ENCODE data around the gene SQOR.

The SQOR gene

DNA sequence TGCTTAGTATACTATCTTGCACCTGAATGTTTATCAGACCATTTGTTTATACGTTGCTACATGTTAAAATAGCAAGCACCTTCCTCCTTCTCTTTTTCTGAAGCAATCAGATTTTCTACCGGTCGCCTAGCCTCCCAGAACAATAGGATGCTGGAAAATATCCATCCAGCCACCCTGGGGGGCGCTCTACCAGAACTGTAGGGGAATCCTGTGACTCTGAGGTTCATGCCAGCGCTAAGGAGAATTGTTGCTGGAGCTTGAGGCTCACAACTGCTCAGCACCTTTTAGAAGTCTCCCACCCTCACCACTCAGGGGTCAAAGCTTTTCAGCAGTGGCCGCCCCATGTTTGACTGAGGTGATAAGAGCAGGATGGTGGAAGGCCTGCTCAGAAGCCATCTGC lies 27.5 kb downstream of the SQOR start:
- no peak for ATAC-seq

DNA sequence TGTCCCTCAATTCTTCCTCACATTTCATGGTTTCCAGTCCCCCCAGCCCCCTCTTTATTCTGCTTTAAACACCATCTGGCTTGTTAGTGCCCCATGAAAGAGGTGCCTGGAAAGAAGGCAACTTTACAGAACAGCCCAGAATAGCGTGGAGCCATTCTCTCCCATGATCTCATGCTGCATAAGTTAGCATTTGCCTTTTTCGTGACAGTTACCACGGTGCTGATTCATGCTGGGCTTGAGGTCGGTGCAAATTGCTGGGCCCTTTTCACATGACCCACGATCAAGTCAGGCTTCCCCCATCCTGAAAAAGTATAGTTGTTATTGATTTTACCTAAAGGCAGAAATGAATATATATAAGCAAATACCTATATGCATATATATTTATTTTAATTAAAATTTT lies 29.6 kb downstream of the SQOR start:
- ATAC-seq: no peak

DNA sequence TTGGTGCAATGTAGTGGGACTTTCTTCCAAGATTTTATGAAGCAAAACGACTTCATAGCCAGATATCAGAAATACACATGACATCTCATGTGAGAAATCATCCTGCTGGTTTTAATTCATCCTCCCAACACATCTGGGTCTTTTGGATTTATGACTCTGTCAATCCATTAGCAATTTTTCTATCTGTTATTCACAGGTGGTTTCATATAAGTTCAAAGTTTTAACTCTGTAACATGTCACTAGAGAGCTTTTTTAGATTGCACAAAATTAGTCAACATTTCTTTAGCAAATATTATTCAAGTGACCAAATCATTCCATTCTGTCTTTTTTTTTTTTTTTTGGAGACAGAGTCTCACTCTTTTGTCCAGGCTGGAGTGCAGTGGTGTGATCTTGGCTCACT lies 30.4 kb downstream of the SQOR start:
- no peak for ATAC-seq

DNA sequence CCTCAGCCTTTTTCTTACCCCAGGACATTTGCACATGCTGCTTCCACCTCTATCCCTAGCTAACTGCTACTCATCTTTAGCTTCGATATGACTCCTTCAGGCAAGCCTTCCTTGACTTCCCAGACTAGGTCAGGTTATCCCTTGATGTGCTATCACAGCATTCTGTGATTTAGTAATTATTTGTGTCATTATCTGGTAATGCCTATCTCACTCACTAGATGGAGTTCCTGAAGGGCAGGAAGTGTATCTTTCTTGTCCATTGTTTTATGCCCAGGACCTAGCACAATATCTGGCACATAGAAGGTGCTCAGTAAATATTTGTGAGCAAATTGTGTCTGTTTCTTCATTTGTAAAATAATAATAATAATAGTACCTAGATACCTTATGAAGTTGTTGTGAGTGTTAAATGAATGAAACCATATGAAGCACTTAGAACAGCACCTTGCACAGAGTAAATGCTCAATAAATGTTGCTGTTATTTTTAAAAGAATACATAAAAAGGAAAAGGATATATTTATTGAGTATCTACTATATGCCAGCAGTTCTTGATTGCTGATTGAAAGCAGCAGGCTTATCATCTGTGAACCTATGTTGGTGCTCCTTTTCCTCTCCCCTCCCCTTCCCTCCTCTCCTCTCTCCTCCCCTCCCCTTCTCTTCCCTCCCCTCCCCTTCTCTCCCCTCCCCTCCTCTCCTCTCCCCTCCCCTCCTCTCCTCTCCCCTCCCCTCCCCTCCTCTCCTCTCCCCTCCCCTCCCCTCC lies 31.5 kb downstream of the SQOR start:
- ATAC-seq: no peak

DNA sequence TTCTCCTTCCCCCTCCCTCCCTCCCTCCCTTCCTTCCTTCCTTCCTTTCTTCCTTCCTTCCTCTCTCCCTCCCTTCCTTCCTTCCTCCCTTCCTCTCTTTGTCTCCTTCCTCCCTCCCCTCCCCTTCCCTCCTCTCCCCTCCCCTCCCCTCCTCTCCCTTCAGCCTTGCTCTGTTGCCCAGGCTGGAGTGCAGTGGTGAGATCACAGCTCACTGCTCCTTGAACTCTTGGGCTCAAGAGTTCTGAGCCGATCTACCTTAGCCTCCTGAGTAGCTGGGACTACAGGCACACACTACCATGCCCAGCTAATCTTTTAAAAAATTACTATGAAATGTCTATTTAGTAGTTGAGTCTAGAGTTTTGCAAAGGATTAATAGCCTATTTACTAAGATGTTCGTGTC lies 32.2 kb downstream of the SQOR start:
- no peak for ATAC-seq

DNA sequence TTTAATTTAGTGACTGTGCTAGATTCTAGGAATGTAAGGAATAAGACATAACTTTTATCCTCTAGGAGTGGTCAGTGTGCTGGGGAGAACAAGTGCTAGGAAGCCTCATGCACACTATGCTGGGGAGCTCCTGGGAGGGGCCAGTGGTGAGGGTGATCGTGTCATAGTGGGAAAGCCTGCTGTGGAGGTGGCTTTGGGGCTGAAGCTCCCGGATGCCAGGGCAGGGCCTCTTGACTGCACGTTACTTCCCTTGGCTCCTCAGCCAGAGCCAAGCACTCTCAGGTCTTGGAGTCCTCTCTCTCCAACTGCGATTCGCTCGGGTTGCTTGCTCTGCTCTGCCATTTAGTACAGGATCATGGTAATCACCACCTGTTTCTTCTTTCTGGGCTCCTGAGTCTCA lies 33.6 kb downstream of the SQOR start:
- ATAC-seq: no peak

DNA sequence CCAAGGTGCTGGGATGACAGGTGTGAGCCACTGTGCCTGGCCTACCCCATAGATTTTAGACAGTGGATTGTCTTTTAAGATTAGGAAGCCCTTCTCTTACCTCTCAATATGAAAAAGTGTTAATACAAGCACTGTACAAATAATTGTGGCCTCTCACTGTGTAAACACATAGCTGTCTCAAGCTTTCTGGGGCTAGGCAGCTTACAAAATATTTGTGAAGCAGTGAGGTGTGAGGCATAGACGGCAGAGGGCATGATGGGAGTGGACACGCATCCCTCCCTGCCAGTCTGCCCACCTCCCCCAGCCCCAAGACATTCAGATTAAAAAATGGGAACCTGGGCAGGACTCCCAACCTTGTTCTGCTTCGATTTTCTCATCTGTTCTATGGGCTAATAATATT lies 34.6 kb downstream of the SQOR start:
- no peak for ATAC-seq

DNA sequence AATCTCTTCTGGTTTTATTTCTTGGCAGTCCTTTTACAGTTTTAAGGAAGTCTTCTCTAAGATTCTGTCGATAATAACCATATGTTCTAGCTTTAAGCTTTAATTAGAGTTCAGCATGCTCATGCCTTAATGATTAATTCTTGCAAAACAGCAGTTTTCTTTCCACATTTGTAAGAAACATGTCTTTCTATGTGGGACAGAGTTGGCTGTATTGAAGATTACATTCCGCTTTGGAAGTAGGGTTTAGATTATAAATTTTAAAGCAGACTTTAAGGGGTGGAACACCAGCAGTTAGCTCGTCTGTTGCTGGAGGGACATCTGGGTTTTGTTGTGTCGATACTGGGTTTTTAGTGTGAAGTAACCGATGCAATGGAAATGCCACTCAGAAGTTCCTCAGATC lies 35.3 kb downstream of the SQOR start:
- no peak for ATAC-seq

DNA sequence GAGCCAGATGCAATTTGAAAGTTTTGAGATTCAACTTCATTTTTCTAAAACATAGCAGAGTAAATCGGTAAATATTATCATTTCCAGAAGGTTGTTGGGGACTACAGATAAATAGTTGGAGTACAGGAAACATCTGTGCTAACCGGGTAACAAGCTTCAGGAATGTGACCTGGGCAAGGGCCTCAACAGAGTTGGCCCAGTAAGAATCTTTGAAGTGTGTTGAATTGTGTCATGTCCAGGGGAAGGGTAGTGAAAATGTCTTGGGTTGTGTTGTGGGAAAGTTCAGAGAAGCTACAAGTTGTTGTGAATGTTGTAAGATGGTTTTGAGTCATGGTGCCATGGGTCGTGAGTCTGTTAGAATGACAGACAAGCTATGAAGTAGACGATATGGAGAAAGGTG lies 35.7 kb downstream of the SQOR start:
- ATAC-seq: no peak

DNA sequence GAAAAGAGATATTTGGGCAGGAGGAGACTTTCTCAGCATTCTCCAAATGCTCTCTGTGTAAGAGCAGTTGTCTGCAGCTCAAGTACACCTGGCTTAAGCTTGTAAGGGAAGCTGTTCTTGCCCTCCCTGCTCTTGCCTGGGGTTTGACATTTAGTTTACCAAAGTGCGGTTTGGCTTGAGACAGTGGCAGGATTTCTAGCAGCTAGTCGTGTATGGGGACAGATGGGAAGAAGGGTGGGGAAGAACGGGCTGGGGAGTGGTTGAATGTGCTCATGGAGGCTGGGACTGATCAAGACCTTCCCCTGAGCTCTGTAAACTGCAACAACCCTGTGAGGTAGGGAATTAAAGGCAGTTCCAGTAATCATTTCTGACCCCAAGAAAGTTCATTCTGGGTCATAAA lies 39.8 kb downstream of the SQOR start:
- ATAC-seq: no peak

DNA sequence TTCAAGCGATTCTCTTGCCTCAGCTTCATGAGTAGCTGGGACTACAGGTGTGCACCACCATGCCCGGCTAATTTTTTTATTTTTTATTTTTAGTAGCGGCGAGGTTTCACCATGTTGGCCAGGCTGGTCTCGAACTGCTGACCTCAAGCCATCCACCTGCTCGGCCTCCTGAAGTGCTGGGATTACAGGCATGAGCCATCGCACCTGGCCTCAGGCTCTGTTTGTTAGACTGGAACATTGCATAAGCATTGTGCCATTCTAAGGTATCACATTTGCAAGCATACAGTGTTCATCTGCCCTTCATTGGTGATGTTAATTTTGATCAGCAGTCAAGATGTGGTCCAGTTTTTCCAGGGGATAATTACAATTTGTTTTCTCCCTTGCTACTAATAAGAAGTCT lies 43.0 kb downstream of the SQOR start:
- no peak for ATAC-seq

DNA sequence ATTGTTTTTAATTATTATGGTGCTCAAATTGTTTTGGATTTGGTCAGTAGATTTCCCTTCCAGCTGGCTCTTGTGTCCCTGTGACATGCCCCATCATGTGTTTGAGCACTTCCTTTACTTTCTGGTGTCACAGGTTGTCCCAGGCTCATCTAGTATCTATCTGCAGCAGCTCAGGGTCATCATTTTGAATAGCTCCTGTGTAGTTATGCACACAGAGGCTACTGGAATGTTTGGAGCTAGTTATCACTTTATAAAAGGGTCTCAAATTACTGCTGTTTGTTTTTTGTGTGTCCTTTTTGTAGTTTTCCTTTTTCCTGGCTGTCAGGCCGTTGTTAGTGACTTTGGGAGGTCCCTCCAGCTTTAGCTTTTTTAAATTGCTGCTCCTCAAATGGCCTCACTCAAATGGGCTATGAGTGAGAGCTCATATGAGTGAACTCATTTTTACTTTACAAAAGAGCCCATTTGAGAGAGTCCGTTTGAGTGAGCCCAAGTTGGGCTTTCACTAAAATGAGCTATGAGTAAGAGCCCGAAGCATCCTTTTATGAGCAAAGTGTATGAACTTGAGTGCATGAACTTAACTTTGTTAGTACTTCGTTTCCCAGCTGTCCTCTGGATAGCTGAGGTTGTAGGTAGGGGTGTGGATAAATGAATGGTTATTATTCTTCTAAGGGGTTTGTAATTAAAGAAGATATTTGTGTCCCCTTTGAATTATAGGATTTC lies 43.8 kb downstream of the SQOR start:
- no peak for ATAC-seq

DNA sequence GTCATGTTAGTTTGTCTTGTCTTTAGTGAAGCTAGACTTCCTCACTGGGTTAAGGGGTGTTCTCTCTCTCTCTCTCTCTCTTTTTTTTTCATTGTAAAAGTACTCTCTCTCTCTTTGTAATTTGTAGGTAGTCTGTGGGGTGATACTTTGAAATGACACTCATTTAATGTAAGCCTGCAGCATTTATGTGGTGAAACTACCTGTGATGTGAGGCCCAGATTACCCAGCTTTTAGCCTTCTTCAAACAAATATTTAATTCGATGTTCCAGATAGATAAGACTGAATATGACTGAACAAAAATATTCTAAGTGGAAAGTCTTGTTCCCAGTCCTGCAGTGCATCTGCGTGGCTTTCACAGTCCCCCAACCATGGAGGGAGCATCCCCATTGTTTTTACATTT lies 49.7 kb downstream of the SQOR start:
- ATAC-seq: no peak

DNA sequence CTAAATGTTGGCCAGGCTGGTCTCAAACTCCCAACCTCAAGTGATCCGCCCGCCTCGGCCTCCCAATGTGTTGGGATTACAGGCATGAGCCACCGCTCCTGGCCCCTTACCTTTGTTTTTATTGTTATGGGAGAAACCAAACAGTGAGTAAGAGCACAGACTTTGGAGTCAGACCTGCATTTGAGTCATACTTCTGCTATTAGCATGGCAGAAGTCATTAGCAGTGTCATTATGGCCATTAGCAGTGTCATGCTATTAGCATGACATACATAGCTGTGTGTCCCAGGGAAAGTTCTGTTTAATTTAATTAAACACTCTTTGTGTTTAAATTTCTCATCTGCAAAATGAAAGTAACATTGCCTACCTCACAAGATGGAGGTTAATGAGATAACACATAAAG lies 54.8 kb downstream of the SQOR start:
- peak in 1 of 2 donors; percentile 27 for ATAC-seq

DNA sequence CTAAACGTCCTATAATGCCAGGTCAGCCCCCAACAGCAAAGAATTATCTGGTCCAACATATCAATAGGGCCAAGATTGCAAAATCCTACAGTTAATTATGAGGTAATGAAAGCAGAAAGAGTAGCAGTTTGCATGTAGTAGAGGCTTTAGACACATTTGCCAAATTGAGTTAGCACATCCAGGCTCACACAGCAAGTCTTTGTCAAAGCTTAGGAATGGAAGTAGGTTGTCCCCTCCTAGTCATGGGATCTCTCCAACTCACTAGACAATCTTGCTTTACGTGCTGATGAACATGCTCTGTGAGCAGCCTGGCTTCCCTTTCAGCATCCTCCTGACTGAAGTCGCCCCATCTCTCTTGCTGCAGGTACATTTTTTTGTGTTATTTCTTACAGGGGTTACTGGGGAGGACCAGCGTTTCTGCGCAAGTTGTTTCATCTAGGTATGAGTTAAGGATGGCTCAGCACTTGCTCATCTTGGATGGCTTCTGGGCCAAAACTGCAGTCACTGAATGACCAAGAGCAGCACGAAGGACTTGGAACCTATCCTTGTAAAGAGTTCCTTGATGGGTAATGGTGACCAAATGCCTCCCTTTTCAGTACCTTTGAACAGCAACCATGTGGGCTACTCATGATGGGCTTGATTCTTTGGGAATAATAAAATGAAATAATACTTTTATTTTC lies 55.9 kb downstream of the SQOR start:
- ATAC-seq: no peak

DNA sequence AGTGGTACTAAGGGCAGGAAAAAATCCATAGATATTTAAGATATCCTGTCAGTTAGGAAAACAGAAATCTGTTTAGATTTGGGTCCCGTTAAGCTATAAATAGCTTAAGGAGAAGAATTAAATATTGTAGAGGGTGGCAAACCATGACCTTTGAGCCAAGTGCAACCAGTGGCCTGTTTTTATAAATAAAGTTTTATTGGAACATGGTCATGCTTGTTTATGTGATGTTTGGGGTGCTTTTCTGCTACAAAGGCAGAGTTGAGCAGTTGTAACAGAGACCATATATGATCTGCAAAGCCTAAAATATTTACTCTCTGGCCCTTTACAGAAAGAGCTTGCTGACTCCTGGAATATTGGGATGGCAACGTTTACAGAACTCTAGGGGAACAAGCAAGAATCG lies 66.3 kb downstream of the SQOR start:
- no peak for ATAC-seq

DNA sequence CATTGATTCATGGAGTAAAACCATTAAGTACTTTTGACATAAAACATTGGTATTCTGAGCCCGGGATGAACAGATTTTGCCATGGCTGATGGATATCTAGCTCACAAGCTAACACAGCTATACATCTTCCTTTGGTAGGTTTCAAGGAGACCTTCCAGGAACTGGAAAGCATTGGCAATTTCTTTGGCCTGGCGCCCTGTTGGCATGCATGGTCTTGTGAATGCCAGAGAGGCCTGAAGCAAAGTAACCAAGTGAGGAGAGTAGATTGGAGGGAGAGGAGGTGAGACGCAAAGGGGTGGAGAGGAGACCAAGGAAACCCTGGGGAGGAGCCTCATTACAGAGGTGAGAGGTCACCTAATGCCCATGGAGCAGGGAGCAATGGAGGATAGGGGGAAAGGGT lies 67.2 kb downstream of the SQOR start:
- ATAC-seq: no peak

DNA sequence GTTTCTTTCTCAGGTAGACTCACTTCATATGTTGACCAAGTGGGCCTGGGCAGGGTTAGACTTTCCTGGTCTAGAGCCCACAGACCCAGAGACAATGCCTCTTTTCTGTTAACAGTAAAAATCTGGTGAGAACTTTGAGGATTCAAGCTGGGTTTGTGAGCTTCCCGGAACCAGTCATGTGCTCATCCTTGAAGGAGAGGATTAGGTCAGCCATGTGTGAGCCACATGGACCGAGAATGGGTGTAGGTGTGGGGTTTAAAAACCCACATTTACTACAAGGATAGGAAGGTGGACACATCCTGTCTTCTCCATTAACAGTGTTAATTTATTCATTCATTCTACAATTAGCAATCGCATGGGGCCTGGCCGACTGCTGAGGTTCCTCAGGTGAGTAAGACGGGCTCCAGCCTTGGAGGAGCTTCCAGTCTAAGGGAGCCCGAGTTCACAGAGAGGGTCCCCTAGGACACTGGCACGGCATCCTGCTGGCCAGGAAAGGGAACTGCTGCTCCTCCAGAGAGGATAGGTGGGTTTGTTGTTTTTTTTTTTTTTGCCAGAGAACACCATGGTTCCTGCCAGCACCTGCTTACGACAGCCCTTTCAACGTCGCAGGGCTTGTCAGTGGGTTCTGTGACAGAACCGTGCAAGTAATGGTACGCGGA lies 69.0 kb downstream of the SQOR start:
- ATAC-seq: no peak

DNA sequence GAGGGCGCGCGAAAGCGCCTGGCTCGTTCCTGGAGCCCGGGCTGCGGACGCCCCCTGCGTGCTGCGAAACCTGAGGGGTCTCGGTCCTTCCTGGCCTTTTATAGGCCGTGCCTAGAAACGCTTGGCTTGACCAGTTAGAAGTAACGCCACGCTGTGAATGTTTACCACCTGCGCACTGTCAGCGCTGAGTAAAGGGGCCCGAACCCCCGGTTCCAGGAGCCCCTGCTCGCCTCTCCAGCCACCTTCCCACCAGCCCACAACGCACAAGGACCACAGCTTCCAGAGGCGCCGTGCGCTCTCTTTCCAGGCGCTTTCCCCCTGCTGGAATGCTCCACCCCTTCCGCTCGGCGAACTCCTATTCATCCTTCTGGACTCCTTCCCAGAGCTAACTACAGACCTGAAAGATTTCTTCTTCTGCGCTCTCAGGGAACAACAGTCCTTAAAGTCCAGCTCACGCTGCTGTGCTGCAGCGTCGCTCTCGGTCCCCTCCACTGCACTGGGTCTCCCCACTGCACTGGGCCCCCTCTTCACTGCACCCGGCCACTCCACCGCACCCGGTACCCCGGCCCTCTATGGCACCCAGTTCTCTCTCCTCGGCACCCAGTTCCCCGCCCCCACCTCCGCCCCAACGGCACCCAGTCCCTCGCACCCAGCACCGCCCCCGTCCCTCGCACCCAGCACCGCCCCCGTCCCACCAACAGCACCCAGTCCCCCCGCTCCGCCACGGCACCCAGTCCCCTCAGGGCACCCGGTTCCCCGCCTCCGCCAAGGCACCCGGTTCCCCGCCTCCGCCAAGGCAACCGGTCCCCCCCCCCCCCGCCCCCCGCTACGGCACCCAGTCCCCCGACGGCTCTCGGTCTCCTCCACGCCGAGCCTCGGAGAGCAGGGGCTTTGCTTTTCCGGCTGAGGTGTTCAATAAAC lies 69.8 kb downstream of the SQOR start:
- peak in 1 of 2 donors; percentile 17 for ATAC-seq

DNA sequence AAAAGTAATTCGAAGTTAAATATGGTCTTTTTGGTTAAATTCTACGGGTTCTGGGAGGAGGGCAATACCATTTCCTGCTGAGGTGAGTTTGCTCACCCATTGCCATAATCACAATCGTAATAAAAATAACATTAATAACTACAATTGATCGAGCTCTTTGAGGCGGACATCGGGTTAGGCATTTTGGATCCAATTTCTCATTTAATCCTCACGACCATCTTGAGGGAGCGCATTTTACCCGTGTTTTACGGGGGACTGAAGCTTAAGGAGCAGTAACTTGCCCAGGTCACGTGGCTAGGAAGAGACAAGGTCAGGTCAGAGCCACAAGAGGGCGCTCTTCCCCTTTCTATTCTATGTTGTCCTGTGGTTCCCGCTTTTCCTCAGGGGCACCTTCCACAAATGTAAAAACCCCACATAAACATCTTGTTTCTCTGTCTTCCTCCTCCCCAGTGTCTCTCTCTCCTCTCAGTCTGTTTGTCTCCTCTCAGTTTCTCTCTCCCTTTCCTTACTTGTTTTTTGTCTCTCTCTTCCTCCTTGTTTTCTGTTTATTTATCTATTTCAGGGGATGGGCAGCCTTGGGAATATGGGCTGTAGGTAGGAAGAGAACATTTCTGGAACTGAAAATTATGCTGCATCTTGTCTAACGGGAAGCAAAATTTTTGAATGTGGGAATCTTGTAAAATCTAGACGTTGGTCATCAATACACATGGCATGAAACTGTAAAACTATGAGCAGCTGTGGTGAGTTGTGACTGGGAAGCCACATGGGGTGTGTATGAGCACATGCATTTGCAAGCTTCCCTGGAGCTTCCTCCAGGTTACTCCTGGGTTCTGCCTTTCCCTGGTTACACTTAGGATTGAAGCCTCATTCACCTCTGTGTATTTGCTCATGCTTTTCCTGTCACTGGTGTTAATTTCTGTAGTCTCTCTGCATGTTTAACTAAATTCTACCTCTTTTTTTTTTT lies 71.0 kb downstream of the SQOR start:
- ATAC-seq: peak; percentile 79 to 84

DNA sequence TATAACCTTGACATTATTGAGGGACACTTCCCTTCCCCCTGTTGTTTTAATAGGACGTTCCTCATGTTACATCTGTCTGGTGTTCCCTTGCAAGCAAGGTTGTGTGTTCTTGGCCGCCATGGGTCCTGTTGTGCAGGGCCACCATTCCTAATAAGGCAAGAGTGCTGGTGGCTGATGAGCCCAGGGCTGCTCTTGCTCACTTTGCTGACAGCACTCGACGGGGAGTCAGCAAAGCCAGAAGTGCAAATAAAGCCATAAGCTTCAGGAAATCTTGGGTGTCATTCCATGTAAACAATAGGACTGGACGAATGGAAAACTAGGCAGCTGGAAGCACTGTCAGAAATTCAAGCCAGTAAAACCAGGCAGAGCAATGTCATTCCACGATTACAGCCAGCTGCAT lies 75.8 kb downstream of the SQOR start:
- no peak for ATAC-seq
